Calu3 (cell line): ENCODE results near the gene ARHGAP5. TPM values are rescaled to one million over a fixed set of nuclear protein-coding genes. Genes with fewer than 3 reads are reported as not detected.
A peak's percentile ranks its signal among the peaks of the same experiment; 100 is the strongest.

Experiments
- BruUV-seq: library from RNA; stranded (reverse); fragments of 400-500 nt; replicated peaks from 2 replicates; lab custom pipeline; 2021; lab: Mats Ljungman, UMichigan
- CTCF ChIA-PET: fragments of 300-600 bp; sonication (Branson Sonifier 250); formaldehyde crosslinking; loops from one replicate; lab custom pipeline; 2022; ENCODE audit warnings: antibody characterized with exemption; lab: Charles Lee
- DNase-seq: peaks from one replicate; pipeline ENCODE4 v3.0.0; 2022
- H3K27ac Mint-ChIP-seq: one replicate; pipeline ENCODE4 v1.8.0; 2022; ENCODE audit warnings: mixed read lengths; ENCODE audit not compliant: unreplicated experiment
- H3K27me3 Mint-ChIP-seq: one replicate; pipeline ENCODE4 v1.8.0; 2022; ENCODE audit warnings: mixed read lengths; ENCODE audit not compliant: unreplicated experiment
- H3K36me3 Mint-ChIP-seq: one replicate; pipeline ENCODE4 v1.8.0; 2022; ENCODE audit warnings: mild to moderate bottlenecking, moderate library complexity, mixed read lengths; ENCODE audit not compliant: insufficient read depth, unreplicated experiment
- H3K4me1 Mint-ChIP-seq: one replicate; pipeline ENCODE4 v1.8.0; 2022; ENCODE audit warnings: mild to moderate bottlenecking, low read depth, mixed read lengths; ENCODE audit not compliant: unreplicated experiment
- H3K4me3 Mint-ChIP-seq: one replicate; pipeline ENCODE4 v1.8.0; 2022; ENCODE audit warnings: mild to moderate bottlenecking, low read depth, moderate library complexity, mixed read lengths; ENCODE audit not compliant: unreplicated experiment
- H3K9me3 Mint-ChIP-seq: one replicate; pipeline ENCODE4 v1.8.0; 2022; ENCODE audit warnings: low read depth, mixed read lengths; ENCODE audit not compliant: unreplicated experiment
- CTCF ChIP-seq: fragments of 200-600 bp; IDR thresholded peaks from one replicate; pipeline ENCODE4 v1.8.0; 2022; ENCODE audit warnings: antibody characterized with exemption; ENCODE audit not compliant: unreplicated experiment
- intact Hi-C: fragments of 100-400 bp; cut with micrococcal nuclease; formaldehyde crosslinking; loops from one replicate; pipeline ENCODE4 v1.10.0; 2022; ENCODE audit not compliant: unreplicated experiment
- total RNA-seq: library from RNA; stranded (reverse); gene quantifications from 2 replicates; pipeline ENCODE4 v1.2.3, GENCODE V29; 2022

ARHGAP5 gene
- total RNA-seq, 1 experiment from 2014 or later = 132 TPM

DNA sequence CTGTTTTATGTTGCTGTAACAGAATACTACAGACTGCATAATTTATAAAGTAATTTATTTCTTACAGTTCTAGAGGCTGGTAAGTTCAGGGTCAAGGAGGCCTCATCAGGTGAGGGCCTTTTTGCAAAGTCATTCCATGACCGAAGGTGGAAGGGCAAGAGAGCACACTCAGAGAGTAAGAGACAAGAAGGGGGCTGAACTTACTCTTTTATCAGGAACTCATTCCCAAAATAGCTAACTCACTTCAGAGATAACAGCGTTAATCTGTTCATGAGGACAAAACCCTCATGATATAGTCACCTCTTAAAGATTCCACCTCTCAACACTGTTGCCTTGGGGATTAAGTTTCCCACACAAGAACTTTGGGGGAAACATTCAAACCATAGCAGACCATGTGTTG is 73.3 kb downstream of the ARHGAP5 start:
- Mint-ChIP-seq H3K27ac (no peak overlapping the region), H3K27me3 (no peaks in the 10 kb centered on the region), H3K4me3 (no peak overlapping the region), H3K4me1 (no peaks in the 10 kb centered on the region), H3K36me3 (peaks cover 18% of the 10 kb centered on the region), H3K9me3 (no peaks in the 10 kb centered on the region)
- CTCF ChIA-PET = no interaction called here
- no peak for DNase-seq
- TF ChIP-seq CTCF = no peak
- intact Hi-C loops = no loop called here
- BruUV-seq = no TSS peak

GRCh38 chr14:32166029-32166428 is 88.9 kb downstream of the ARHGAP5 start:
- no peak overlapping the region for H3K4me3 Mint-ChIP-seq
- no peaks in the 10 kb centered on the region for H3K9me3 Mint-ChIP-seq
- H3K27ac Mint-ChIP-seq = peak overlapping the region; percentile 34
- no peaks in the 10 kb centered on the region for H3K27me3 Mint-ChIP-seq
- H3K36me3 Mint-ChIP-seq = no peaks in the 10 kb centered on the region
- intact Hi-C loops = loop anchor here (1.0 kb wide), 1 partner anchor 31 kb away; no protein-coding TSS in a partner anchor
- DNase-seq = no peak
- peaks cover 11% of the 10 kb centered on the region for H3K4me1 Mint-ChIP-seq
- CTCF ChIA-PET = no interaction called here
- no TSS peak for BruUV-seq
- no peak for TF ChIP-seq CTCF

GRCh38 chr14:32166924-32167323 is 89.8 kb downstream of the ARHGAP5 start:
- H3K4me3 Mint-ChIP-seq = no peak overlapping the region
- DNase-seq = no peak
- no peak for TF ChIP-seq CTCF

DNA sequence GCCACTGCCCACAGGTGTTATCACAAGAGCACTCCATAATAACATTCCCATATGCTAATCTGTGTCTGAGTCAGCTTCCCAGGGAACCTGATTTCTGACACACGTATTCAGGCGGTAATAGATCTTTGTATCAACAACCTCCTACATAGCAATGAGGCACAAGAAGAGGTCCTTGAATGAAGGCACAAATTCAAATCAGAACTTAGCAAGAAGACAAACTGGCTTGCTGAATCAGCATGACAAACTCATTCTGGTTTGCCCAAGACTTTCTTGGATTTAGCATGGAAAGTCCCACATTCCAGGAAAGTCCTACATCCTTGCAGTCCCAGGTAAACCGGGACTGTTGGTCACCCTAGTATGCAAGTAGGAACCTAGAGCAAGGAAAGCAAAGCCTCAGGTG is 90.8 kb downstream of the ARHGAP5 start:
- CTCF ChIA-PET = no interaction called here
- Mint-ChIP-seq H3K36me3 (no peaks in the 10 kb centered on the region), H3K4me1 (peaks cover 11% of the 10 kb centered on the region), H3K27ac (no peak overlapping the region), H3K4me3 (no peak overlapping the region), H3K9me3 (no peaks in the 10 kb centered on the region), H3K27me3 (no peaks in the 10 kb centered on the region)
- intact Hi-C loops = no loop called here
- no peak for DNase-seq
- BruUV-seq = no TSS peak
- no peak for TF ChIP-seq CTCF

More at GRCh38 chr14:32166924-32167323, 89.8 kb downstream of the ARHGAP5 start:
- H3K27ac Mint-ChIP-seq = no peak overlapping the region
- no peaks in the 10 kb centered on the region for H3K9me3 Mint-ChIP-seq
- no peaks in the 10 kb centered on the region for H3K36me3 Mint-ChIP-seq
- BruUV-seq = no TSS peak
- H3K4me1 Mint-ChIP-seq = peaks cover 11% of the 10 kb centered on the region
- intact Hi-C loops = loop anchor here (1.0 kb wide), 1 partner anchor 30 kb away; no protein-coding TSS in a partner anchor
- CTCF ChIA-PET = no interaction called here
- H3K27me3 Mint-ChIP-seq = no peaks in the 10 kb centered on the region
